ENCODE data around the gene KDSR.
A peak's percentile ranks its signal among the peaks of the same experiment; 100 is the strongest.
"Not testable (repeated sequence)": the region's sequence is repeated elsewhere in the genome, so short reads cannot be mapped to it uniquely, and the experiment has no call there.

The KDSR gene

GRCh38 chr18:63366213-63367052 lies 573 bp downstream of the KDSR start:
- no peak for DNase-seq (ENCODE audit: low spot score)

GRCh38 chr18:63365876-63366212 lies 1.2 kb downstream of the KDSR start:
- DNase-seq (ENCODE audit: low spot score): no peak

- no peak for DNase-seq (ENCODE audit: low spot score)
Measured at GRCh38 chr18:63363951-63364350, 3.1 kb downstream of the KDSR start.

GRCh38 chr18:63363420-63363819 lies 3.6 kb downstream of the KDSR start:
- not testable (repeated sequence) for DNase-seq (ENCODE audit: low spot score)

GRCh38 chr18:63356272-63356896 lies 10.6 kb downstream of the KDSR start:
- DNase-seq (ENCODE audit: low spot score): no peak

- DNase-seq (ENCODE audit: low spot score): no peak
Measured at GRCh38 chr18:63350230-63350629, 16.8 kb downstream of the KDSR start.

GRCh38 chr18:63348508-63349136 lies 18.4 kb downstream of the KDSR start:
- DNase-seq (ENCODE audit: low spot score): no peak

GRCh38 chr18:63346480-63347183 lies 20.4 kb downstream of the KDSR start:
- no peak for DNase-seq (ENCODE audit: low spot score)

- DNase-seq (ENCODE audit: low spot score): no peak
Measured at GRCh38 chr18:63346031-63346430, 21.0 kb downstream of the KDSR start.

GRCh38 chr18:63344918-63345317 lies 22.1 kb downstream of the KDSR start:
- DNase-seq (ENCODE audit: low spot score): no peak

GRCh38 chr18:63344263-63344662 lies 22.7 kb downstream of the KDSR start:
- DNase-seq (ENCODE audit: low spot score): no peak

GRCh38 chr18:63342206-63342605 lies 24.8 kb downstream of the KDSR start:
- peak; percentile 30 for DNase-seq (ENCODE audit: low spot score)

- DNase-seq (ENCODE audit: low spot score): peak; percentile 39
Measured at GRCh38 chr18:63339920-63340484, 27.0 kb downstream of the KDSR start.

GRCh38 chr18:63336366-63337099 lies 30.5 kb downstream of the KDSR start:
- DNase-seq (ENCODE audit: low spot score): no peak

- no peak for DNase-seq (ENCODE audit: low spot score)
Measured at GRCh38 chr18:63331105-63331504, 35.9 kb downstream of the KDSR start.

- DNase-seq (ENCODE audit: low spot score): no peak
Measured at GRCh38 chr18:63329431-63330145, 37.4 kb downstream of the KDSR start.

GRCh38 chr18:63326011-63326410 lies 41.0 kb downstream of the KDSR start:
- DNase-seq (ENCODE audit: low spot score): no peak

- DNase-seq (ENCODE audit: low spot score): no peak
Measured at GRCh38 chr18:63325086-63325686, 41.8 kb downstream of the KDSR start.

GRCh38 chr18:63322908-63323634 lies 43.9 kb downstream of the KDSR start:
- peak; percentile 42 for DNase-seq (ENCODE audit: low spot score)

- no peak for DNase-seq (ENCODE audit: low spot score)
Measured at GRCh38 chr18:63322206-63322605, 44.8 kb downstream of the KDSR start.
